Sigmoid colon (tissue), 4 donors: Measurements from ENCODE around the gene MUC5AC.

Experiments used
- CTCF ChIP-seq, 4 experiments: fragments of 450-650 bp in 3 of 4; fragments of 200-600 bp in 1 of 4; IDR thresholded peaks; one replicate each; pipeline ENCODE4 v1.5.1; 2016 to 2019; ENCODE audit warnings: antibody characterized with exemption in 4 of 4, mild to moderate bottlenecking in 3 of 4, moderate library complexity in 2 of 4
- POLR2A ChIP-seq, 2 donors: fragments of 450-650 bp; IDR thresholded peaks; one replicate each; pipeline ENCODE4 v1.6.1; 2016; ENCODE audit warnings: antibody characterized with exemption in 2 of 2, mild to moderate bottlenecking in 2 of 2, moderate library complexity in 2 of 2
- POLR2AphosphoS5 ChIP-seq, 4 donors: sonication (generic); formaldehyde crosslinking; IDR thresholded peaks; one replicate each; pipeline ENCODE4 v1.6.1; 2017; ENCODE audit warnings: antibody characterized with exemption in 4 of 4

GRCh38 chr11:1231396-1232020 lies 73.8 kb downstream of the MUC5AC start:
- TF ChIP-seq CTCF (IDR thresholded peaks at IDR 0.05) (no peak), POLR2A (IDR thresholded peaks at IDR 0.05) (no peak), POLR2AphosphoS5 (IDR thresholded peaks at IDR 0.05) (no peak)
